Keratinocyte (primary cell): Measurements from ENCODE around the gene SLITRK6. TPM values are rescaled to one million over a fixed set of nuclear protein-coding genes. Genes with fewer than 3 reads are reported as not detected.
A peak's percentile ranks its signal among the peaks of the same experiment; 100 is the strongest.

Source experiments
- DNase-seq: peaks from one replicate; pipeline ENCODE4 v3.0.0-alpha.2; 2011; ENCODE audit warnings: low read depth, missing footprints, low spot score
- FAIRE-seq: peaks from 2 replicates; lab custom pipeline; 2011; peaks lifted over from hg19 to GRCh38; lab: Jason Lieb, UNC
- H2AFZ ChIP-seq: 2 replicates; pipeline ENCODE4 v1.6.0; 2012; ENCODE audit warnings: low read length, control low read depth, inconsistent platforms; ENCODE audit not compliant: control insufficient read depth
- H3K27ac ChIP-seq: 2 replicates; pipeline ENCODE4 v1.5.1; 2011; ENCODE audit warnings: low read length; ENCODE audit not compliant: control insufficient read depth, insufficient read depth
- H3K27me3 ChIP-seq: 3 replicates; pipeline ENCODE4 v1.6.0; 2011; ENCODE audit warnings: low read length; ENCODE audit not compliant: control insufficient read depth, insufficient read depth; ENCODE audit errors: extremely low read depth
- H3K36me3 ChIP-seq, 2 experiments: 2 replicates in 1 of 2; 3 replicates in 1 of 2; pipeline ENCODE4 v1.5.1; 2011; ENCODE audit warnings: low read length in 2 of 2, mild to moderate bottlenecking in 1 of 2; ENCODE audit not compliant: control insufficient read depth in 2 of 2, insufficient read depth in 2 of 2; ENCODE audit errors: extremely low read depth in 1 of 2
- H3K4me1 ChIP-seq: 3 replicates; pipeline ENCODE4 v1.5.1; 2011; ENCODE audit warnings: low read length; ENCODE audit not compliant: control insufficient read depth, insufficient read depth; ENCODE audit errors: extremely low read depth
- H3K4me2 ChIP-seq: 3 replicates; pipeline ENCODE4 v1.6.0; 2011; ENCODE audit warnings: low read depth, low read length; ENCODE audit not compliant: control insufficient read depth, insufficient read depth; ENCODE audit errors: extremely low read depth
- H3K4me3 ChIP-seq, 3 experiments: fragments of 200-600 bp in 1 of 3; sonication (generic) in 1 of 3; 2 replicates in 2 of 3; 3 replicates in 1 of 3; pipeline ENCODE4 v1.5.1; 2011 to 2016; ENCODE audit warnings: low read length in 3 of 3, mild to moderate bottlenecking in 3 of 3, control low read depth in 2 of 3, inconsistent platforms in 1 of 3, low read depth in 1 of 3, mixed read lengths in 1 of 3, mixed run types in 1 of 3, moderate library complexity in 1 of 3; ENCODE audit not compliant: control insufficient read depth in 2 of 3, insufficient read depth in 2 of 3; ENCODE audit errors: extremely low read depth in 1 of 3
- H3K79me2 ChIP-seq: 2 replicates; pipeline ENCODE4 v1.6.0; 2012; ENCODE audit warnings: low read length; ENCODE audit not compliant: control insufficient read depth, insufficient read depth
- H3K9ac ChIP-seq: 3 replicates; pipeline ENCODE4 v1.6.0; 2011; ENCODE audit warnings: low read length; ENCODE audit not compliant: control insufficient read depth, insufficient read depth; ENCODE audit errors: extremely low read depth
- H3K9me1 ChIP-seq: 3 replicates; pipeline ENCODE4 v1.6.0; 2011; ENCODE audit warnings: low read length; ENCODE audit not compliant: control insufficient read depth, insufficient read depth; ENCODE audit errors: extremely low read depth
- H3K9me3 ChIP-seq: 2 replicates; pipeline ENCODE4 v1.5.1; 2012; ENCODE audit warnings: low read depth, low read length; ENCODE audit not compliant: control insufficient read depth
- H4K20me1 ChIP-seq: 3 replicates; pipeline ENCODE4 v1.6.0; 2011; ENCODE audit warnings: low read length; ENCODE audit not compliant: control insufficient read depth, insufficient read depth; ENCODE audit errors: extremely low read depth
- CTCF ChIP-seq, 3 experiments: IDR thresholded peaks in 1 of 3; conservative IDR thresholded peaks in 1 of 3; optimal IDR thresholded peaks in 1 of 3; 2 replicates in 2 of 3; 3 replicates in 1 of 3; pipeline versions ENCODE3 to v1.5.1; 2011; ENCODE audit warnings: low read length in 3 of 3, mild to moderate bottlenecking in 3 of 3, moderate library complexity in 2 of 3, control low read depth in 1 of 3, inconsistent platforms in 1 of 3; ENCODE audit not compliant: insufficient read depth in 2 of 3; ENCODE audit errors: extremely low read depth in 1 of 3
- EZH2 ChIP-seq: IDR thresholded peaks from one replicate; pipeline ENCODE4 v1.6.1; 2012; ENCODE audit warnings: inconsistent platforms, mild to moderate bottlenecking, low read length, moderate library complexity
- dilution Hi-C: fragments of 300-500 bp; cut with MboI; formaldehyde crosslinking; loops from one replicate; pipeline ENCODE4 v1.7.0; 2020; ENCODE audit warnings: low sequenced_read_pairs; ENCODE audit not compliant: extremely low pct_ligation_motif_present
- polyA plus RNA-seq, 5 experiments: library from polyadenylated mRNA; depleted of rRNA in 3 of 5; stranded (reverse) in 3 of 5; stranded (forward) in 1 of 5; unstranded in 1 of 5; fragments of >200 nt; gene quantifications; 1 replicate in 1 of 5; 2 replicates in 3 of 5; 3 replicates in 1 of 5; pipeline versions ENCODE4 v1.2.1 to v1.2.3, GENCODE V29; 2011 to 2012; ENCODE audit warnings: missing spikeins in 2 of 5, low read depth in 1 of 5, low replicate concordance in 1 of 5

The SLITRK6 gene
- polyA plus RNA-seq, 1 donor (not counting 4 experiments of a cell fraction or from before 2014, with no cell fraction given): 12.3 TPM

- Histone ChIP-seq H3K9me3 (no peaks in the 10 kb centered on the region), H4K20me1 (no peaks in the 10 kb centered on the region), H3K9ac (no peak overlapping the region), H3K4me3 (no peak overlapping the region), H3K27ac (no peak overlapping the region), H3K4me1 (no peaks in the 10 kb centered on the region), H3K36me3 (no peaks in the 10 kb centered on the region), H2AFZ (no peak overlapping the region), H3K79me2 (no peaks in the 10 kb centered on the region), H3K9me1 (no peaks in the 10 kb centered on the region), H3K27me3 (no peaks in the 10 kb centered on the region), H3K4me2 (no peak overlapping the region)
- FAIRE-seq: no peak
- DNase-seq: no peak
- dilution Hi-C loops: loop anchor here (25.0 kb wide), 1 partner anchor 872 kb away; no protein-coding TSS in a partner anchor
- TF ChIP-seq CTCF (optimal IDR thresholded peaks at IDR 0.05 in 1 of 3, IDR thresholded peaks at IDR 0.05 in 1 of 3, conservative IDR thresholded peaks at IDR 0.05 in 1 of 3; ENCODE audit: extremely low read depth in 1 of 3, insufficient read depth in 2 of 3, low read length in 3 of 3) (no peak), EZH2 (no peak)
Observed at GRCh38 chr13:85808811-85809210, 9.6 kb upstream of the SLITRK6 start.

GRCh38 chr13:85806553-85807175 lies 7.4 kb upstream of the SLITRK6 start:
- dilution Hi-C loops: loop anchor here (25.0 kb wide), 1 partner anchor 869 kb away; no protein-coding TSS in a partner anchor
- no peak for FAIRE-seq
- Histone ChIP-seq H3K9ac (no peak overlapping the region), H3K4me3 (no peak overlapping the region), H3K27ac (no peak overlapping the region), H3K9me3 (no peaks in the 10 kb centered on the region), H3K79me2 (no peaks in the 10 kb centered on the region), H3K4me1 (no peaks in the 10 kb centered on the region), H3K27me3 (no peaks in the 10 kb centered on the region), H3K36me3 (no peaks in the 10 kb centered on the region), H2AFZ (peak overlapping the region; percentile 26), H4K20me1 (no peaks in the 10 kb centered on the region), H3K9me1 (no peaks in the 10 kb centered on the region), H3K4me2 (peak overlapping the region; percentile 38)
- DNase-seq: peak; percentile 2
- TF ChIP-seq CTCF (optimal IDR thresholded peaks at IDR 0.05 in 1 of 3, IDR thresholded peaks at IDR 0.05 in 1 of 3, conservative IDR thresholded peaks at IDR 0.05 in 1 of 3; ENCODE audit: extremely low read depth in 1 of 3, insufficient read depth in 2 of 3, low read length in 3 of 3) (peak in 1 of 3 experiments; percentile 28), EZH2 (no peak)
